ENCODE results near the gene CAMK1.
A peak's percentile ranks its signal among the peaks of the same experiment; 100 is the strongest.

CAMK1 gene

GRCh38 chr3:9732080-9732739, 37.5 kb downstream of the CAMK1 start:
- peak in 3 of 5 experiments; percentile 37 to 70 (median 54) for DNase-seq

DNA sequence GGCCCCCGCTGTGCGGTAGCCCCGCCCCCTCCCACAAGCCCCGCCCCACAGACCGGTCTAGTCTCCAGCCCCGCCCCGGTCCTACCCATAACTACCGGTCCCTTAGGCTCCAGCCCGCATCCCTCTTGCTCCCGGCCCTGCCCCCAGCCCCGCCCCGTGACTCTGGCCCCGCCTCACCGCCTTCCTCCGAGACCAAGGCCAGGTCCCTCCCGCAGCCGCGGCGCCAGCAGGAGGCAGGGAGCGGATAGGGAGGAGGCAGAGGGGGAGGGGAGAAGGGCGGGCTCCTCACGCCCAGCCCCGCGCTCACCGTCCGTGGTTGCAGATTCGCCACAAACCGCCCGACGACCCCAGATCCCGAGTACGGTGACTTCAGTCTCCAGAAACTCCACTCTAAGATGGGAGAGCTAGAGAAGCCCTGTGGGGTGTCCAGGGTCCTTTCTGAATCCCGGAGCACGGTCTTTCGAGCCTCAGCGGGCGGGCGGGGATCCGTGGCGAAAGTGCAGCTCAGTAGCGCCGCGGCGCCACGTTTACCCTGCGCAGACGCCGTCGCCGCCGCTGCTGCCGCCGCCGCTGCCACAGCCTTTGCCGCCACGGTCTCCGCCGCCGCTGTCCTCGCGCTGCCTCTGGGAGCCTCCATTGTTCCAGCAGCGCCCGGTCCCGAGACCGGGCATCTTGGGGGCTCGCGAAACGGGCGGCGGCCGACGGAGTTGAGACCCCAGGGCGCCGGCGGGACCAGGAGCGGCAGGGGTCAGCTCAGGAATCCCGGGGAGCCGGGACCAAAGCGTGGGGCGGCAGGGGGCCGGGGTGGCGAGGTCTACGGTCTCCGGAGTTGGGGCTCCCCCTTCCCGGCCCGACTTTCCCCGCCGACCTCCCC, 38.3 kb downstream of the CAMK1 start, which contains the start of gene BRPF1:
BRPF1 (plus strand) TSS at position 530 of the 874 bp plus-strand sequence. CDS start 2,406 bp downstream, outside the sequence.
- DNase-seq, result peak; percentile 97 to 100 (median 100)

- peak in 1 of 5 experiments; percentile 23 for DNase-seq
Measured at GRCh38 chr3:9730657-9731205, 39.0 kb downstream of the CAMK1 start.

DNA sequence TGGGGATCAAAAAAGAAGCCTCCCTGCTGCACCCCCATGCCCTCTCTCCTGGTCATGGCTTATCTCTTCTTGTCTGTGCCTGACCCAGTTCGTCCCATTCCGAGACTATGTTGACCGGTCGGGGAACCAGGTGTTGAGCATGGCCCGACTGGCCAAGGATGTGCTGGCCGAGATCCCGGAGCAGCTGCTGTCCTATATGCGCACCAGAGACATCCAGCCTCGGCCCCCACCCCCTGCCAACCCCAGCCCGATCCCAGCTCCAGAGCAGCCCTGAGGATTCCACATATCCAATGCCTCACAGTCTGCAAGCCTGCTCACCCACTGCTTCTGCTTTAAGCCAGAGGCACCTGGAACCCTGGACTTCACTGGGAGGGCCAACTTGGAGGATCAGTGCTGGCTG, 40.3 kb downstream of the CAMK1 start:
- no peak for DNase-seq

DNA sequence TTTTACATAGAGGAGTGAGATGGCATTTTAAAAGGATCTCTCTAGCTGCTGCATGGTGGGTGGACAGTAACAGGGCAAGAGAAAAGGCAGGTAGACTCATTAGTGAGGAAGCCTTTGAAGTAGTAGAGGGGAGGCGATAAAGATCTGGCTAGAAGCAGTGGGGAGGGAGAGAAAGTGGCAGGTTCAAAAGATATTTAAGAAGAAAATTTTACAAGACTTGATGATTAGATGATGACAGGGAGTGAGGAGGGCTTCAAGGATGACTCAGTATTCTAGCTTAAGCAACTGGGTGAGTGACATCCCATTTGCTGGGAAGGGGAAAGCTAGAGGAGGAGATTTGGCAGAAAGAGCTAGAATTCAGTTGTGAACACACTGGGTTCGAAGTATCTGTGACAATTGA, 42.0 kb downstream of the CAMK1 start:
- no peak for DNase-seq

- DNase-seq, result peak in 4 of 5 experiments; percentile 32 to 84 (median 49)
Measured at GRCh38 chr3:9727041-9727595, 42.6 kb downstream of the CAMK1 start.

GRCh38 chr3:9725775-9726515, 43.8 kb downstream of the CAMK1 start:
- DNase-seq, result no peak

DNA sequence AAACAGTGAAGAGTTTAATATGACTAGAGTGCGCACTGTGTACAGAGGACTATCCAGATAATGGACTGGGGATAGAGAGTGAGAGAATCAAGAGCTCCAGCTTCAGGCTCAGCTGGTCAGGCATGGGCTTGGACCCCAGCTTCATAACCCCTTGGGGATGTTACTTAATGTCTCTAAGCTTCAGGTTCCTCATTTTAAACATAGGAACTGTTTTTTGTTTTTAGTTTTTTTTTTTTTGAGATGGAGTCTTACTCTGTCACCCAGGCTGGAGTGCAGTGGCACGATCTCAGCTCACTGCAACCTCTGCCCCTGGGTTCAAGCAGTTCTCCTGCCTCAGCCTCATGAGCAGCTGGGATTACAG, 48.1 kb downstream of the CAMK1 start:
- DNase-seq, result no peak

DNA sequence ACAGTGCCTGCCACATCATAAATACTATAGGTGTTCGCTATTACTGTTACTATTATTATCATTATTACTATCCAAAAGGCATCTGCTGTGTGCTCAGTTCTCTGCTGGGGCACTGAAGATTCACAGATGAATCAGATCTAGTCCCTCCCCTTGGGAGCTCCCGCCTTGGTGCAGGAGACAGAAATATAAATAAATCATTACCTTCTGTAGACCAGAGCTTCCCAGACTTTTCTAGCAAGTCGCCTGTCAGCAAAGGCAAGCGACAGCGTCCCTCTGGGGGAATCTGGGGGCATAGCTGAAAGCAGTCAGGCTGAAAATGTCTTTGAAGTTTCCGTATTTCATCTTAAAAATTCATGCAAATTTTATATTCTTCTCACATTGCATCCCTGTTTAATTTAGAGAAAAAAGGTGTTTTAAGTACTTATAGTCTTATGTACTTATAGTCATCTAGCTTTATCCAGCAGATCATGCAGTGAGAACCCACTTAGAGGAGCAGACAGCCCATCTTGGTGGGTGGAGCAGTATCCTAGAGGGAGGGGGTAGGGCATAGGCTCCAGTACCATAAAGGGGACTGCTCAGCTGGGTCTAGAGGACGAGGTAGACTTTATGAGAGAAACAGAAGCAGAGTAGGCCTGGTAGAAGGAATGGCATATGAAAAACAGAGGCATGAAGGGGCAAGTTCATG, 48.6 kb downstream of the CAMK1 start:
- DNase-seq, result no peak

DNA sequence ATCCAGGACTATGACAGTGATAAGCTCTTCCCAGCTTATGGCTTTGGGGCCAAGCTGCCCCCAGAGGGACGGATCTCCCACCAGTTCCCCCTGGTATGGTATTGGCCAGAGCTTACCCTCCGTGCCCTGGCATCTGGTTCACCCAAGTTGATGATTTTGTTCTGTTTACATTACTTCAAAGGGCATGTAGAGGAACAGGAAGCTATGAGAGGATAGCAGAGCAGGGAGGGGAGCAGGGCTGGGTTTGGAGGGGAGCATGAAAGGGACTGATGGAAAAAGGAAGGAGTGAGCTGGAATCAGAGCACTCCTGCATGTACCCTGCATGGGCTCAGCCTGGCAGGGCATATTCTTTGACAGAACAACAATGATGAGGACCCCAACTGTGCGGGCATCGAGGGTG, 51.6 kb downstream of the CAMK1 start:
- no peak for DNase-seq

- no peak for DNase-seq
Measured at GRCh38 chr3:9717563-9717962, 52.2 kb downstream of the CAMK1 start.

GRCh38 chr3:9716801-9717555, 52.8 kb downstream of the CAMK1 start:
- no peak for DNase-seq

DNA sequence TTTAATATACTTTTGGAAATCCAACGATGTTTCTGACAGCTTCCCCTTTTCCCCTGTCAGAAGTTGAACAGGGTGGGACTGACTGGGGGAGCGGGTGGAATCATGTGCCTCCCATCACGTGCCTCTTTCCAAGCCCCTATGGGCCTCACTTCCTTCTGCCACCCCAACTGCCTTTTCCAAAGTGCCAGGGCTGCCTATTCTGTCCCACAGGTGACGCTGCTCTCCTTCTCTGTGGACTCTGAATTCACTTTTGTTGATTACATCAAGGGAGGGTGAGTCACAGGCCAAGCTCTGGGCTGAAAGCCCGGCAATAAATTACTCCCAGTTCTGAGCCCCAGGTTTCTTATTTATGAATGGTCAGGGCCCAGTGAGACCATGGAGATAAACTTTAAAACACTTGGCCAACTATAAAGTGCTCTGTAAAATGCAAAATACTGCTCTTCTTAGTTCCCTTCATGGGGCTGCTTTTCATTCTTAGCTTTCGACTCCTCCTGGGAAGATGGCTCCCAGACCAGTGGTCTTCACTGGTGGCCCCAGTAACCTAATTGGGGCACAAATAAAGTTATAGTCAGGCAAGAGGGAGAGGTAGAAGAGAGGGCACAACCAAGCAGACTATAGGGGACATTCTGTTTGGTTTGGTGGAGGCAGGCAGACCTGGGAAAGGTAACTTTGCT, 53.8 kb downstream of the CAMK1 start:
- peak in 1 of 5 experiments; percentile 26 for DNase-seq

GRCh38 chr3:9715136-9715535, 54.6 kb downstream of the CAMK1 start:
- no peak for DNase-seq

DNA sequence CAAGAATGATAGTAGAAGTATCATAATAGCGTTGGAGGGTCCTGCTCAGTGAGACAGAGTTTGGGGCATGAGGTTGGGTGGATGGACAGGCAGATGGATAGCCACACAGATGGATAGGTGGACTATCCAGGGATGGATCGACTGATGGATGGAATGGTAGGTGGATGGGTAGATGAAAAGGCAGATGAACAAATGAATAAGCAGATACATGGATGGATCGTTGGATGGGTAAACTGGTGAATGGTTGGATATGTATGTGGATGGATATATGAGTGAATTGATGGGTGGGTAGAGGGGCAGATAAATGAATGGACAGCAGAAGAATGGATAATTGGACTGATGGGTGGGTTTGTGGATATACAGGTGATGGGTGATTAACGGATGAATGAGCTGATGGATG, 56.6 kb downstream of the CAMK1 start:
- DNase-seq, result no peak

DNA sequence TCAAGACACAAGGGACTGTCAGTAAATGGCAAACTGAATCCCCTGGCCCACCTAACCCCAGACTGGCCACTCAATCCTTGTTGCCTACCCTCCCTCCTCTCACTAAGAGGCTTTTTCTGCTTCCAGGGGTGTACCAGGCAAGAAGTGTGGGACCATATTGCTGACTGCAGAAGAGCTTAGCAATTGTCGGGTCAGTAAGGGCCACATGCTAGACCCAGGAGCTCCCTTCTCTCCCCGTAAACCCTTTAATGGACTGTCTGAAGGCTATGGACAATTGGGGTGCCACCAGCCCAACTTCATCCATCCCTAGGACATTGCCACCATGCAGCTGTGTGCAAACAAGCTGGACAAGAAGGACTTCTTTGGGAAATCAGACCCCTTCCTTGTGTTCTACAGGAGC, 57.3 kb downstream of the CAMK1 start:
- DNase-seq, result no peak

- no peak for DNase-seq
Measured at GRCh38 chr3:9710174-9710739, 59.5 kb downstream of the CAMK1 start.
